ENCODE measurements around the gene DYNC1LI1. TPM values are rescaled to one million over a fixed set of nuclear protein-coding genes. Genes with fewer than 3 reads are reported as not detected.

DYNC1LI1 gene
- total and polyA plus RNA-seq, 7 experiments from 2014 or later, result 17.9 to 28.5 (median 27.1) TPM

DNA sequence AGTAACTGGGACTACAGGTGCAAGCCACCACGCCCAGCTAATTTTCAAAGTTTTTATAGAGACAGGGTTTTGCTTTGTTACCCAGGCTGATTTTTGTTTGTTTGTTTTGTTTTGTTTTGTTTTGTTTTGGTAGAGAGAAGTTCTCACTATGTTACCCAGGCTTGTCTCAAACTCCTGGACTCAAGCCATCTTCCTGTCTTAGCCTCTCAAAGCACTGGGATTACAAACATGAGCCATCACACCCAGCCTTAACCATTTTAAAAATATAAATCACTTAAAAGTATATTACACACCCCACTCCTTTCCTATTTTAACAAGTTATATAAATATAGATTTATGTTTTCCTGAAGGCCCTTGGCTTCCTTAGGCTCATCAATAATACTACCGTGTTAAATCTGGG lies 6.5 kb upstream of the DYNC1LI1 start:
- peak overlapping the region in 1 of 10 donors; percentile 36 for H3K4me3 Mint-ChIP-seq
- no peak overlapping the region for H3K27ac ChIP-seq (ENCODE audit: low read depth, low read length)

DNA sequence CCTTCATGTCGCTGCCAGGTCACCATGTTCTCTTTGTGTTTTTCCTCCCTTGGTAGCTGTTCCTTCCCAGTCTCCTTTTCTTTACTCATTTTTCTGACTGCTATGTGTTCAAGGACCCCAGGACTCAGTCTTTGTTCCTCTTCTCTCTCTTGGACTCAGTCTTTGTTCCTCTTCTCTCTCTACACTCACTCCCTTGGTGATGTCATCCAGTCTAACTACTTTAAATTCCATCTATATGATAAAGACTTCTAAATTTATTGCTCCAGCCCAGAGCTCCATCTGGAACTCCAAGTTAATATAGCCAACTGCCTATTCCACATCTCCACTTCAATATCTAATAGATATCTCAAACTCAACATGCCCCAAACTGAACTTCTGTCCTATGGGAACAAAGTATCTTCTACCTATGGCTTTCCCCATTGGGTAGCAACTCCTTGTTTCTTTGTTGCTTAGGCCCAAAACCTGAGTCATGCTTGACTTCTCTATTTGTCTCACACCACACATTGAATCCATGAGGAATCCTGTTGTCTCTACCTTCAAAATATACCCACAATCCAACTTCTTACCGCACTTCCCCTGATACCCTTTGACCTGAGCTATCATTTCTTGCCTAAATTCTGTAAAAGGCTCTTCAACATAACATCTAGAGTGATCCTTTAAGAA lies 4.9 kb upstream of the DYNC1LI1 start:
- CTCF ChIA-PET, result no interaction called here
- peaks cover 0 to 4% (median 0%) of the 10 kb centered on the region in 5 donors for H3K27me3 Mint-ChIP-seq
- no peak overlapping the region for H3K27ac Mint-ChIP-seq
- H3K4me3 ChIP-seq (ENCODE audit: low read length), result no peak overlapping the region
- no peak overlapping the region for H3K27ac ChIP-seq (ENCODE audit: low read depth, low read length)
- H3K9me3 ChIP-seq (ENCODE audit: control insufficient read depth in 2 of 3, low read length in 3 of 3), result no peaks in the 10 kb centered on the region
- POLR2A ChIA-PET, result no interaction called here
- H3K4me3 Mint-ChIP-seq, result no peak overlapping the region
- peaks cover 0 to under 1% (median 0%) of the 10 kb centered on the region in 3 experiments for H3K36me3 ChIP-seq (ENCODE audit: control insufficient read depth in 2 of 3, insufficient read depth in 3 of 3, low read length in 3 of 3)
- peaks cover 0 to 8% of the 10 kb centered on the region in 2 donors for H3K4me1 ChIP-seq (ENCODE audit: control insufficient read depth in 2 of 2, insufficient read depth in 2 of 2, low read length in 2 of 2)
- DNase-seq (no peak), ATAC-seq (no peak)
- H3K36me3 Mint-ChIP-seq, result no peaks in the 10 kb centered on the region
- intact Hi-C loops (cut with micrococcal nuclease), result loop anchor here in 1 of 2 donors (10.0 kb wide), 2 partner anchors 661 to 859 kb away; no protein-coding TSS in a partner anchor
- no peaks in the 10 kb centered on the region for H3K9me3 Mint-ChIP-seq
- no peaks in the 10 kb centered on the region for H3K27me3 ChIP-seq (ENCODE audit: control insufficient read depth in 2 of 2, insufficient read depth in 2 of 2, low read length in 2 of 2)
- H3K4me1 Mint-ChIP-seq, result peaks cover 10 to 24% (median 17%) of the 10 kb centered on the region in 7 donors

More for the DNA sequence above, 6.5 kb upstream of the DYNC1LI1 start:
- ATAC-seq, result no peak
- Histone ChIP-seq H3K4me3 (ENCODE audit: low read length) (no peak overlapping the region), H3K27me3 (ENCODE audit: control insufficient read depth in 2 of 2, insufficient read depth in 2 of 2, low read length in 2 of 2) (no peaks in the 10 kb centered on the region), H3K4me1 (ENCODE audit: control insufficient read depth in 2 of 2, insufficient read depth in 2 of 2, low read length in 2 of 2) (peaks cover 0 to 8% of the 10 kb centered on the region in 2 donors), H3K9me3 (ENCODE audit: control insufficient read depth in 2 of 3, low read length in 3 of 3) (no peaks in the 10 kb centered on the region), H3K36me3 (ENCODE audit: control insufficient read depth in 2 of 3, insufficient read depth in 3 of 3, low read length in 3 of 3) (no peaks in the 10 kb centered on the region)
- ChIA-PET POLR2A (no interaction called here), CTCF (no interaction called here)
- Mint-ChIP-seq H3K9me3 (no peaks in the 10 kb centered on the region), H3K36me3 (no peaks in the 10 kb centered on the region), H3K27me3 (peaks cover 0 to 6% (median 0%) of the 10 kb centered on the region in 5 donors), H3K27ac (no peak overlapping the region), H3K4me1 (peaks cover 10 to 15% (median 11%) of the 10 kb centered on the region in 7 donors)
- intact Hi-C loops (cut with micrococcal nuclease), result loop anchor here (1.0 to 10.0 kb wide), 3 partner anchors 8 to 858 kb away; no protein-coding TSS in a partner anchor
- no peak for DNase-seq

DNA sequence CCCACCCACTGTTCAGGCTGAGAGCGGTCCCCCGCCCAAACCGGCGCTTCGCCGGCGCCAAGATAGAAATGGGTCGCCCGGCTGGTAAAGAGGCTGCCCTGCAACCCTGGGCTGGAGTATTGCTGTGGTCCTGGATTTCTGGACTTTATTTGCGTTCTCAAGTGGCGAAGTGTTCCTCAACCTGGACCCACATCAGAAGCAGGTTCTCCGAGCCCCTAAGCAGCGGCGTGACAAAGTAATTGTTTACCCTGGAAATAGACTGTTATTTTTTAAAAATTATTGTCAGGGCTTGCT lies 481 bp upstream of the DYNC1LI1 start:
- H3K4me3 Mint-ChIP-seq, result peak overlapping the region; percentile 84 to 95 (median 91)
- peak overlapping the region; percentile 68 for H3K4me3 ChIP-seq (ENCODE audit: low read length)
- peaks cover 5 to 17% of the 10 kb centered on the region in 2 donors for H3K4me1 ChIP-seq (ENCODE audit: control insufficient read depth in 2 of 2, insufficient read depth in 2 of 2, low read length in 2 of 2)
- no peaks in the 10 kb centered on the region for H3K9me3 ChIP-seq (ENCODE audit: control insufficient read depth in 2 of 3, low read length in 3 of 3)
- intact Hi-C loops (cut with micrococcal nuclease), result loop anchor here (2.0 to 10.0 kb wide), 11 partner anchors 179 to 1038 kb away; partner anchors contain the start of genes CMTM8 (in 2 of the 2), CMTM7 (in 1 of the 2), CRTAP (in 1 of the 2) and GLB1 (in 1 of the 2)
- H3K4me1 Mint-ChIP-seq, result peaks cover 0 to 38% (median 31%) of the 10 kb centered on the region in 7 donors
- H3K27me3 ChIP-seq (ENCODE audit: control insufficient read depth in 2 of 2, insufficient read depth in 2 of 2, low read length in 2 of 2), result no peaks in the 10 kb centered on the region
- H3K36me3 Mint-ChIP-seq, result peaks cover 0 to 7% (median 0%) of the 10 kb centered on the region in 5 donors
- no peak for ATAC-seq
- DNase-seq, result no peak
- POLR2A ChIA-PET, result no interaction called here
- H3K36me3 ChIP-seq (ENCODE audit: control insufficient read depth in 2 of 3, insufficient read depth in 3 of 3, low read length in 3 of 3), result peaks cover 0 to 4% (median 0%) of the 10 kb centered on the region in 3 experiments
- no peaks in the 10 kb centered on the region for H3K9me3 Mint-ChIP-seq
- H3K27ac Mint-ChIP-seq, result peak overlapping the region; percentile 71 to 92 (median 86)
- H3K27me3 Mint-ChIP-seq, result no peaks in the 10 kb centered on the region
- CTCF ChIA-PET, result no interaction called here
- H3K27ac ChIP-seq (ENCODE audit: low read depth, low read length), result peak overlapping the region; percentile 90

DNA sequence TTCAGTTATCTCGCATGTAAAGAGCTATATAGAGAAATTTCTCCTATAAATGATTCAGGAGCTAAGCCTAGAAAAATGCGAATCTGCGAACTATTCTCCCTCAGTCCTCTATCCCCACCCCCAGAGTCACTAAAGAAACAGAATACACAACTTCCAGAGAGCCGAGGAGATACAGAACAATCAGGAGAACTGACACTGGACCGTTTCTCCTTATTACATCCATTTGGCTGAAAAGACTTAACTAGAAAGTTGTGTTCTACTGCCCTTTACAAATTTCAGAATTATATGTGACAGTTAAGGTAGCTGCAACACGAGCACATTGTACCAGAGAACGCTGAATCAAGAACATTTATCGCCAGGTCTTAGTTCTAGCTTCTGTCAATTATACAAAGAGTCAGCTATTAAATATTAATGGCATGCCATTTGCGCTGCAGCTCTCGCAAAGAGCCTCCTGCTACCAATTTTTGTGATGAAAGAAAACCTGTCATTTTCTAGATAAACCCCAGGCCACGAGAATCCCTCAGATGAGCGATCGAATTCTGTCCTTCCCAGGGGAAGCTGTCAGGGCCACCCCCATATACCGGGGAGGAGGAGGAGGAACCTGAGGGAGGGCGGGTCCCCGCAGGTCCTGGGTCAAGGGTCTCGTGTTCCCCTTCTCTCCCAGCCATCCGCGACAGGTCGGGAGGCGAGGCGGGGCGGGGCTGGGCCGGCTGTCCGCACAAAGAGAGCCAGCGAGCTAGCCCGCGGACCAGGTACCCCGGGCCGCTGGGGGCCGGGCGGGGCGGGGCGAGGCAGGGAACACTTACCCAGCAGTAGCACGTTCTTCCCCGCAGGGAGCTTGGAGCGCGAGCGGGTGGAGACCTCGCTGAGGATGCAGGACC lies 878 bp downstream of the DYNC1LI1 start:
- Mint-ChIP-seq H3K9me3 (no peaks in the 10 kb centered on the region), H3K4me3 (peak overlapping the region; percentile 84 to 96 (median 92)), H3K27me3 (no peaks in the 10 kb centered on the region), H3K27ac (peak overlapping the region; percentile 21 to 92 (median 75)), H3K4me1 (peaks cover 2 to 41% (median 34%) of the 10 kb centered on the region in 7 donors), H3K36me3 (peaks cover 0 to 9% (median 0%) of the 10 kb centered on the region in 5 donors)
- ATAC-seq, result peak; percentile 28
- Histone ChIP-seq H3K4me1 (ENCODE audit: control insufficient read depth in 2 of 2, insufficient read depth in 2 of 2, low read length in 2 of 2) (peaks cover 7 to 17% of the 10 kb centered on the region in 2 donors), H3K9me3 (ENCODE audit: control insufficient read depth in 2 of 3, low read length in 3 of 3) (no peaks in the 10 kb centered on the region), H3K27me3 (ENCODE audit: control insufficient read depth in 2 of 2, insufficient read depth in 2 of 2, low read length in 2 of 2) (no peaks in the 10 kb centered on the region), H3K4me3 (ENCODE audit: low read length) (peak overlapping the region; percentile 68), H3K36me3 (ENCODE audit: control insufficient read depth in 2 of 3, insufficient read depth in 3 of 3, low read length in 3 of 3) (peaks cover 0 to 4% (median 0%) of the 10 kb centered on the region in 3 experiments), H3K27ac (ENCODE audit: low read depth, low read length) (peak overlapping the region; percentile 90)
- ChIA-PET CTCF (interaction anchor here (1.0 kb wide), 1 partner anchor 114 kb away, joined by 6 read pairs; no protein-coding TSS in a partner anchor), POLR2A (interaction anchor here (0.6 to 1.6 kb wide), 9 partner anchors 9 to 281 kb away, joined by 3 to 7 read pairs (median 4); partner anchors contain the start of gene CNOT10)
- intact Hi-C loops (cut with micrococcal nuclease), result loop anchor here (1.0 to 10.0 kb wide), 15 partner anchors 8 to 1037 kb away; partner anchors contain the start of genes CMTM6 (in 2 of the 2), CMTM8 (in 2 of the 2), CNOT10 (in 2 of the 2) and CMTM7 (in 1 of the 2)
- peak in 8 of 9 donors; percentile 9 to 64 (median 17) for DNase-seq

DNA sequence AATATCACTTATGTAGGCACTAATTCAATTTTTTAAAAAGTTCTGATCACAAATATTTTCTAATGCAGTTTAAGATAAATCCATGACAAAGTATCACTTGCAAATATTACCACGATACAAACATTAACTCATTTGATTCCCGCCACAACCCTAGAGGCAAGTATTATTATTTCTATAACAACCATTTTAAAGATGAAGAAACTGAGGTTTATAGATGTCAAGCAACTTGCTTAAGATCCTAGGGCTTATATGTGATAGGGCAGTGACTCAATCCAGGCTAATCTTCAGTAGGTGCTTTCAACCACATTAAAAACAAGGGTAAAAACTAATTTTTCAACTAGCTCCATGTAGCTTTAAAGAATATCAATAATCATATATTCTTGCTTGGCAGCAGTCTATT lies 1.7 kb downstream of the DYNC1LI1 start:
- H3K27ac ChIP-seq (ENCODE audit: low read depth, low read length), result no peak overlapping the region
- ChIA-PET POLR2A (interaction anchor here (1.2 to 1.6 kb wide), 3 partner anchors 10 to 116 kb away, joined by 3 to 7 read pairs (median 4); partner anchors contain the start of gene CNOT10), CTCF (interaction anchor here (0.7 to 1.2 kb wide), 3 partner anchors 115 to 1875 kb away, joined by 3 to 6 read pairs (median 4); no protein-coding TSS in a partner anchor)
- Mint-ChIP-seq H3K4me1 (peaks cover 7 to 48% (median 37%) of the 10 kb centered on the region in 7 donors), H3K4me3 (peak overlapping the region; percentile 84 to 96 (median 92)), H3K9me3 (no peaks in the 10 kb centered on the region), H3K27ac (peak overlapping the region in 2 of 9 donors; percentile 31 to 81), H3K27me3 (no peaks in the 10 kb centered on the region), H3K36me3 (peaks cover 0 to 13% (median 0%) of the 10 kb centered on the region in 5 donors)
- H3K4me1 ChIP-seq (ENCODE audit: control insufficient read depth in 2 of 2, insufficient read depth in 2 of 2, low read length in 2 of 2), result peaks cover 8 to 17% of the 10 kb centered on the region in 2 donors
- intact Hi-C loops (cut with micrococcal nuclease), result loop anchor here in 1 of 2 donors (1.0 to 5.0 kb wide), 2 partner anchors 8 to 37 kb away; no protein-coding TSS in a partner anchor
- DNase-seq (no peak), ATAC-seq (no peak)
- peak overlapping the region; percentile 68 for H3K4me3 ChIP-seq (ENCODE audit: low read length)
- no peaks in the 10 kb centered on the region for H3K9me3 ChIP-seq (ENCODE audit: control insufficient read depth in 2 of 3, low read length in 3 of 3)
- H3K27me3 ChIP-seq (ENCODE audit: control insufficient read depth in 2 of 2, insufficient read depth in 2 of 2, low read length in 2 of 2), result no peaks in the 10 kb centered on the region
- H3K36me3 ChIP-seq (ENCODE audit: control insufficient read depth in 2 of 3, insufficient read depth in 3 of 3, low read length in 3 of 3), result peaks cover 0 to 4% (median 0%) of the 10 kb centered on the region in 3 experiments

DNA sequence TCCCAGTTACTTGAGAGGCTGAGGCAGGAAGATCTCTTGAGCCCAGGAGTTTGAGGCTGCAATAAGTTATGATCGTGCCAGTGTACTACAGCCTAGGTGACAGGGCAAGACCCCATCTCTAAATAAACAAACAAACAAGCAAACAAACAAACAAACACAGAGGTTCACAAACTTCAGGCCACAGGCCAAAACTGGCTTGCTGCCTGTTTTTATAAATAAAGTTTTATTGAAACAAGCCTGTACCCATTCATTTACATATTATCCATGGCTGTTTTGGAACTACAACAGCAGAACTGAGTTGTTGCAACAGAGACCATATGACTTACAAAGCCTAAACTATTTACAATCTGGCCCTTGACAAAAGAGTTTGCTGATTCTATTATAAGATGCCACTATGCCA lies 6.5 kb downstream of the DYNC1LI1 start:
- Histone ChIP-seq H3K4me1 (ENCODE audit: control insufficient read depth in 2 of 2, insufficient read depth in 2 of 2, low read length in 2 of 2) (peaks cover 8 to 11% of the 10 kb centered on the region in 2 donors), H3K27ac (ENCODE audit: low read depth, low read length) (no peak overlapping the region), H3K4me3 (ENCODE audit: low read length) (no peak overlapping the region), H3K36me3 (ENCODE audit: control insufficient read depth in 2 of 3, insufficient read depth in 3 of 3, low read length in 3 of 3) (peaks cover 0 to 4% (median 0%) of the 10 kb centered on the region in 3 experiments), H3K27me3 (ENCODE audit: control insufficient read depth in 2 of 2, insufficient read depth in 2 of 2, low read length in 2 of 2) (no peaks in the 10 kb centered on the region), H3K9me3 (ENCODE audit: control insufficient read depth in 2 of 3, low read length in 3 of 3) (no peaks in the 10 kb centered on the region)
- Mint-ChIP-seq H3K4me1 (peaks cover 20 to 55% (median 40%) of the 10 kb centered on the region in 7 donors), H3K9me3 (no peaks in the 10 kb centered on the region), H3K36me3 (peaks cover 0 to 22% (median 16%) of the 10 kb centered on the region in 5 donors), H3K27me3 (no peaks in the 10 kb centered on the region), H3K4me3 (no peak overlapping the region), H3K27ac (no peak overlapping the region)
- DNase-seq (no peak), ATAC-seq (no peak)
- intact Hi-C loops (cut with micrococcal nuclease), result no loop called here
- POLR2A ChIA-PET, result no interaction called here
- CTCF ChIA-PET, result no interaction called here
